ENCODE measurements around the gene CHKB.

- no peak for TF ChIP-seq CTCF (conservative IDR thresholded peaks at IDR 0.05; ENCODE audit: low read length)
- no peak for TF ChIP-seq EZH2phosphoT487 (IDR thresholded peaks at IDR 0.05; ENCODE audit: borderline replicate concordance, low read depth, low read length)
Measured at GRCh38 chr22:50612168-50612527, 29.5 kb upstream of the CHKB start.

All from OCI-LY7 (cell line).